Liver (tissue), 2 donors: Measurements from ENCODE around the gene GPR183.

Experiments used
- ATF3 ChIP-seq: IDR thresholded peaks from 2 replicates; pipeline ENCODE4 v1.6.1; 2016; ENCODE audit warnings: antibody characterized with exemption
- REST ChIP-seq: IDR thresholded peaks from 2 replicates; pipeline ENCODE4 v1.6.1; 2016; ENCODE audit warnings: antibody characterized with exemption, mild to moderate bottlenecking
- donor health status: healthy.

GRCh38 chr13:99352351-99353245 lies 45.4 kb upstream of the GPR183 start:
- TF ChIP-seq ATF3 (no peak), REST (no peak)
